Effector memory CD8-positive, alpha-beta T cell (primary cell): ENCODE data around the gene ABCF1.
A peak's percentile ranks its signal among the peaks of the same experiment; 100 is the strongest.

Source experiments
- ATAC-seq: fragments of 150-1000 bp; cut with Tn5 transposase; replicated peaks from 2 replicates; pipeline ENCODE4 v1.10.0; 2021; ENCODE audit warnings: mild to moderate bottlenecking, moderate library complexity
- DNase-seq, 3 experiments: peaks; one replicate each; pipeline ENCODE4 v3.0.0; 2021
- H3K27ac Mint-ChIP-seq, 2 donors: one replicate each; pipeline ENCODE4 v1.8.0; 2022; ENCODE audit warnings: mild to moderate bottlenecking in 2 of 2, mixed read lengths in 2 of 2, moderate library complexity in 2 of 2
- H3K27me3 Mint-ChIP-seq, 2 donors: one replicate each; pipeline ENCODE4 v1.8.0; 2022; ENCODE audit warnings: mixed read lengths in 2 of 2
- H3K36me3 Mint-ChIP-seq: one replicate; pipeline ENCODE4 v1.8.0; 2022; ENCODE audit warnings: mild to moderate bottlenecking, moderate library complexity, mixed read lengths; ENCODE audit not compliant: insufficient read depth
- H3K4me1 Mint-ChIP-seq, 2 donors: one replicate each; pipeline ENCODE4 v1.8.0; 2022; ENCODE audit warnings: low read depth in 2 of 2, mixed read lengths in 2 of 2
- H3K4me3 Mint-ChIP-seq, 2 donors: one replicate each; pipeline ENCODE4 v1.8.0; 2022; ENCODE audit warnings: mild to moderate bottlenecking in 2 of 2, mixed read lengths in 2 of 2, moderate library complexity in 2 of 2
- H3K9me3 Mint-ChIP-seq, 2 donors: one replicate each; pipeline ENCODE4 v1.8.0; 2022; ENCODE audit warnings: mixed read lengths in 2 of 2

ABCF1 gene

DNA sequence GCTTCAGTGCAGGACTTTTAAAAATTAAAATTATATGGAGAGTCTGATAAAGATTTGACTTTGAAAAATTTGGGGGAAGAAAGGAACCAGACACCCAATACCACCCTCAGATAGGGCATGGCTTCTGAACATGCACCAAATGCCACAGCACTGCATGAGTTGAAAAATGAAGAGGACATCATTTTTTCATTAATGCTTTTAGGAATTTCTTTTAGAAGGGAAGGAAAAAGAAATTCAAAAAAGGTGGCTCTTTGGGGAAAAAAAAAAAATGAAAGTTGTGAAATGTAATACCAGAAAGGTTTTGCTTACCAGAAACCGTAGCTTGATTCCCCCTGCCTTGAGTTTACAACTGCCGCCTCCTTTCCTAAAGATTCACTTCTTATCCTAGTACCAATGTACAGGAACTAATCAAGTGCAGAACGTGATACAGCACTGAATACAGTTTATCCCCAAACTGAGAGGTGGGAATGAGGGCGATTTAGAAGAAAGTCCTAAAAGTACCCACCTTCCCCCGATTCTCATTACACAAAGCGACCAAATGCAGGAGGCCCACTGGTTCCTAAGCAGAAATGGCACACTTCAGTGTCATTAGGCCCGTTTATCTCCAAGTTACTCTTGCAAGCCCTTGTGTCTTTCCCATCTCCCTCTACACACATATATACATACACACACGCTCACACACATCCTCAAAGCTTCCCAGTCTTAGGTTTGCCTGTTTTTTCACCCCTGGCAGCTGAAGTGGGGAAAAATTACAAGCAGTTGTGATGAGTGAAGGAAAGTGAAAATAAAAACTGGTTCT lies 43.0 kb downstream of the ABCF1 start:
- peaks cover 49 to 59% of the 10 kb centered on the region in 2 donors for H3K4me1 Mint-ChIP-seq
- peak overlapping the region; percentile 100 for H3K27ac Mint-ChIP-seq

DNA sequence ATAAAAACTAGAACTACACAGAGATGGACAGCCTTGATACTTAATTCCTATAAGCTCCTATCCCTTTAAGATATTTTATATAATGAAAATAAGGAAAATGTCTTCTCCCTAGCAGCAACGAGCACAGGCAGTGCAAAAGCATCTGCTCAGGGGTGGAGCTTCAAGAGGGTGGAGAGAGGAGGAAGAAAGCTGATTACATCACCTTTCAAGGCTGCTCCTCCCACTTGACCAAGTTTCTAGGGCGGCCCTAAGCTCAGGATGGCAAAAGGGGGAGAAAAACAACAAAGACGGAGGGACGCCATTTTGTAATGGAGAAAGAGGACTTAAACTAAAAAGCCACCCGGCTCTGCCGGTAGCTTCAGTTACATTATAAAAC lies 43.6 kb downstream of the ABCF1 start:
- DNase-seq (peak; percentile 86 to 88 (median 87)), ATAC-seq (peak; percentile 59)
- Mint-ChIP-seq H3K4me3 (peak overlapping the region; percentile 95 to 97), H3K36me3 (peaks cover 66% of the 10 kb centered on the region), H3K9me3 (no peaks in the 10 kb centered on the region), H3K27ac (peak overlapping the region; percentile 100), H3K27me3 (no peaks in the 10 kb centered on the region), H3K4me1 (peaks cover 43 to 53% of the 10 kb centered on the region in 2 donors)

More for the DNA sequence above, 43.0 kb downstream of the ABCF1 start:
- Mint-ChIP-seq H3K27me3 (no peaks in the 10 kb centered on the region), H3K36me3 (peaks cover 66% of the 10 kb centered on the region), H3K4me3 (peak overlapping the region; percentile 95 to 97), H3K9me3 (no peaks in the 10 kb centered on the region)
- DNase-seq (peak in 1 of 3 experiments; percentile 24), ATAC-seq (no peak)

DNA sequence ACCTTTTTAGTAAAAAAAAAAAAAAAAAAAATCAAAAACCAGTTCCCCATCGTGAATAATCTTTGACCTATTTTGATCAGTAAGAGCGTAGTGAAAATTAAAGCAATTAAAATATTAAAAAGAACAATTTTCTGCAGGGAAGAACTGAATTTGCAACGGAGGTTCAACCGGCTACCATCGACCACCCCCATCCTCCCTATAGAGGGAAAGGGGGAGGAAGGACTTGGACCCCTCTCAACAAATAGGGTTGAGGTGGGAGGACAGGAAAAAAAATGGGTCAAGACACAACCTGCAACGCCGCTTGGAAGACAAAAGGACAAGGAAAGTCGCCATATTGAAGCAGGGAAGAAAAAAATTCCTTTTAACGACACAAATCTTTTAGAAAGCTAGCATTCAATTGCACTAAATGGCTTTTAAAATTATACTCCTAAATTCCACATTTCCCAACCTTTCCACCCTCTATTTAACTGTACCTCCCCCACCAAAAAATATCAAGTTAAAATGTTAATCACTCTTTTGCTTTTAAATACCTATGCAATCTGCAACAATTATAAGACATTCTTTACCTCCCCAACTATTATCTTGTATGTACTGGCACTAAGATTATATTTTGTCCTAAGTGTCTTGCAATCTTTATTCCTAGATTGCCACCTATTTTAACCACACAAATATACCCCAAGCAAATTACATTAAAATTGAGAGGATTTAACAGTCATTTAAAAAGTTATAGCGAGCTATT lies 44.1 kb downstream of the ABCF1 start:
- Mint-ChIP-seq H3K4me3 (peak overlapping the region; percentile 95 to 97), H3K27me3 (no peaks in the 10 kb centered on the region), H3K36me3 (peaks cover 66% of the 10 kb centered on the region), H3K9me3 (no peaks in the 10 kb centered on the region), H3K27ac (peak overlapping the region; percentile 100), H3K4me1 (peaks cover 41 to 48% of the 10 kb centered on the region in 2 donors)
- DNase-seq (peak; percentile 38 to 45 (median 43)), ATAC-seq (no peak)

GRCh38 chr6:30615958-30616810 lies 44.9 kb downstream of the ABCF1 start:
- Mint-ChIP-seq H3K9me3 (no peaks in the 10 kb centered on the region), H3K4me3 (peak overlapping the region; percentile 95 to 97), H3K36me3 (peaks cover 72% of the 10 kb centered on the region), H3K27ac (peak overlapping the region; percentile 100), H3K27me3 (no peaks in the 10 kb centered on the region), H3K4me1 (peaks cover 36 to 41% of the 10 kb centered on the region in 2 donors)
- ATAC-seq: peak; percentile 3
- peak; percentile 41 to 50 (median 45) for DNase-seq

DNA sequence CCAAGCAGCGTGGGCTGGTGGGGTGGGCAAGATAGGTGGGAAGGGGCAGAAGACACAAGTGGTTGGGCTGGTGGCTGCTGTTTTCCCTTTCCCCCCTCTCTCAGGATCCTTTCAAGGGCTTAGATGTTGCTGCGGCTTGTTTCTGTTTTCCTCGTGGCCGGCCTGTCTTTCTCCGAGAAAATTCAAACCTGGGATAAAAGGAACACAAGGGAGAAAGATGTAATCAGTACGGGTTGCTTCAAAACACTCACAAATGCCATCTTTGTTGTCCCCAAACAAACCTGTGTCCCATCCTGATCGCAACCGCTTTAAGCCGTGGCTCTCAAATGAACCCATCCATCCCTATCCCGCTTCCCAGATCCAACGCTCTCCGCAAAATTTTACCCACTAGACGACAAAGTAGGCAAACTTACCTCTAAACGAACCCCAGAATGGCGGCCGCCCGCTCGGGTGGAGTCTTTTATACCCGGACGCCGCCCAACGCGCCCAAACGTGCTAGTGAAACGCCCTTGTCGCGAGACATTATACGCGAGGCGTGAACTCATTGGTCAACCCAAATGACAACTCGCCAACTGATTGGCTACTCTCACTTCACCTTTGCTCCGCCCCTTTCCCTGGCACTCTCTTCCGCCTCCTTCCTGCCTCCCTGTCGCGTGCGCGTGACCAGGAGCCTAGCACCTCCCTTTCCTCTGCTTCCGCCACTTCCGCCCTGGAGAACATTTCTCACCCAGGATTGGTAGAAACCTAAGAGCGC lies 45.7 kb downstream of the ABCF1 start, which contains the start of gene PPP1R10:
TSS of gene PPP1R10 (minus strand) at position 433 of the 754 bp plus-strand sequence. CDS start 7,299 bp downstream, outside the sequence.
- H3K36me3 Mint-ChIP-seq: peaks cover 78% of the 10 kb centered on the region
- no peaks in the 10 kb centered on the region for H3K9me3 Mint-ChIP-seq
- ATAC-seq (peak; percentile 72), DNase-seq (peak; percentile 97 to 98 (median 97))
- peak within 1 kb of the TSS; percentile 100 for H3K27ac Mint-ChIP-seq
- H3K27me3 Mint-ChIP-seq: no peaks in the 10 kb centered on the region
- peak within 1 kb of the TSS; percentile 95 to 97 for H3K4me3 Mint-ChIP-seq
- peaks cover 28 to 33% of the 10 kb centered on the region in 2 donors for H3K4me1 Mint-ChIP-seq

GRCh38 chr6:30617565-30618269 lies 46.5 kb downstream of the ABCF1 start, which contains the start of gene MRPS18B:
MRPS18B (plus strand) TSS chr6:30617840; CDS start chr6:30617866, 26 bp downstream.
- DNase-seq (peak; percentile 95 to 98 (median 95)), ATAC-seq (peak; percentile 74)
- H3K27ac Mint-ChIP-seq: peak within 1 kb of the TSS; percentile 100
- H3K9me3 Mint-ChIP-seq: no peaks in the 10 kb centered on the region
- H3K4me3 Mint-ChIP-seq: peak within 1 kb of the TSS; percentile 95 to 97
- no peaks in the 10 kb centered on the region for H3K27me3 Mint-ChIP-seq
- H3K4me1 Mint-ChIP-seq: peaks cover 26 to 30% of the 10 kb centered on the region in 2 donors
- H3K36me3 Mint-ChIP-seq: peaks cover 86% of the 10 kb centered on the region

DNA sequence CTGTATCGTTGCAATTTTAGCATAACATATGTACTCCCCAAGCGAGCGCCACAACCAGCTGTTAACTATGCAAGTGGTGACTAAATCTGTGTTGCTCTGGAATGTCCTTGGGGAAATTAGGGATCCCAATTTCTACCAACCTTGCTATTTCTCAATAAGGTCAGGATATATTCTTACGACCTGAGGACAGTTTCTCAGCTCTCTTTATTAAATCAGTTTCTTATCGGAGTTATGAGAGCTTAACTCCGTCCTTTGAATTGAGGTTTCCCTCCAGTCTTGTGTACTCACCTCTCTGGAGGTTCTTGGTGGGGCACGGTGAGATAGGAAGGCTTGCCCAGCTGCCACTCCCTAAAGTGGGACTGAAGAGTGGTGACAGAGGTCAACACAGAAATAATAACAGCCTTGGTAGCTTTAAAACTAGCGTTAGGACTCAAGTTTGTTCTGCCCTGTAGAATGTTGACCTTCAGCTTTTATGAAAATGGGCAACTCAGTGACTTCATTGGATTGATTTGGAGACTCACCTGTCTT lies 47.1 kb downstream of the ABCF1 start:
- no peak for DNase-seq
- H3K36me3 Mint-ChIP-seq: peaks cover 90% of the 10 kb centered on the region
- no peaks in the 10 kb centered on the region for H3K9me3 Mint-ChIP-seq

GRCh38 chr6:30619561-30619960 lies 48.3 kb downstream of the ABCF1 start:
- DNase-seq: no peak
- Mint-ChIP-seq H3K27me3 (no peaks in the 10 kb centered on the region), H3K4me1 (peaks cover 14 to 17% of the 10 kb centered on the region in 2 donors), H3K9me3 (no peaks in the 10 kb centered on the region), H3K27ac (peak overlapping the region in 1 of 2 donors; percentile 100), H3K4me3 (peak overlapping the region; percentile 18 to 95), H3K36me3 (peaks cover 90% of the 10 kb centered on the region)
- ATAC-seq: no peak

More for the DNA sequence above, 47.1 kb downstream of the ABCF1 start:
- Mint-ChIP-seq H3K27ac (peak overlapping the region; percentile 100), H3K4me3 (peak overlapping the region; percentile 95 to 97), H3K27me3 (no peaks in the 10 kb centered on the region), H3K4me1 (peaks cover 25 to 28% of the 10 kb centered on the region in 2 donors)
- ATAC-seq: no peak

DNA sequence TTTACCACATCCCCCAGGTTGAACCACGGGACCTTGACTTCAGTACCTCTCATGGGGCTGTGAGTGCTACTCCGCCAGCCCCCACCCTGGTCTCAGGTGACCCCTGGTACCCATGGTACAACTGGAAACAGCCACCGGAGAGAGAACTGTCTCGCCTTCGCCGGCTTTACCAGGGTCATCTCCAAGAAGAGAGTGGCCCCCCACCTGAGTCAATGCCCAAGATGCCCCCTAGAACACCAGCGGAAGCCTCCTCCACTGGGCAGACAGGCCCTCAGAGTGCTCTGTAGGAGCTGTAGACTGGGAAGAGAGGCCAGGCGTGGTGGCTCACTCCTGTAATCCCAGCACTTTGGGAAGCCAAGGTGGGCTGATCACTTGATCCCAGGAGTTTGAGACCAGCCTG lies 54.3 kb downstream of the ABCF1 start:
- ATAC-seq (no peak), DNase-seq (no peak)
- Mint-ChIP-seq H3K4me1 (peaks cover 18 to 20% of the 10 kb centered on the region in 2 donors), H3K9me3 (no peaks in the 10 kb centered on the region), H3K27me3 (no peaks in the 10 kb centered on the region), H3K36me3 (peaks cover 64% of the 10 kb centered on the region), H3K27ac (peak overlapping the region; percentile 81 to 97), H3K4me3 (peak overlapping the region in 1 of 2 donors; percentile 86)

DNA sequence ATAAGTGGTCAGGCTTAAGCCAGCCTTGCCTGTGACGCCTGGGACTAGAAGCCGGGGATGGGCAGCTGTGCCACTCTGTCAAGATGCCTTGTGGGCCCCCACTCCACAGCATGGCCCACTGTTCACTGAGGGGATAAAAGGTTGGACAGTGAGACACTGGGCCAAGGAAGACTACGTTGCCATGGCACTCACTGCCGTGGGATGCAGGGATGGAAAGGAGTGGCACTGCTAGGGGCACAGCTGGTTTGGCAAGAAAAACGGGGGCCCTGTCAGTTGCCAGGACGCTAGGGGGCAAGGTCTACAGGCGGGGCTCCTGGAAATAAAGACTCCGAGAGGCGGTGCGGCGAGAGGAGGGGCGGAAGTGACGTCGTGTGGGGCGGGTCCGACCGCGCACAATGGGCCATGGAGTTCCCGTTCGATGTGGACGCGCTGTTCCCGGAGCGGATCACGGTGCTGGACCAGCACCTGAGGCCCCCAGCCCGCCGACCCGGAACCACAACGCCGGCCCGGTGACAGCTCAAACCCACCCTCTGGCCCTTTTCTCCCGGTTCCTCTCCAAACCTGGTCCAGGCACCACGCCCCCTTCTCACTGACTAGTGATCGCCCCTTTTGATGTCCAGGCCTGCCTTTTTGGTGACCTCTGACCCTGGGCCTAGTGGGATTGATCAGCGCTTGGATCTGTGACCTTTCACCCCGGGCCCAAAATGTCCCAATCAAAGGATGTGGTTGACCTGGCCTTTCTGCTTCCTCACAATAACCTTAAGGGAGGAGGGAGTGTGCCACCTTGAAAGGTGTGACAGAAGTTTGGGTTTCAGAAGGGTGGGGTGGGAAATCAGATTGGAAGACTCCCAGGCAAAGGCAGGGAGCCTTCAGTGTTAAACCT lies 55.5 kb downstream of the ABCF1 start, which contains the start of gene ATAT1:
TSS of gene ATAT1 (plus strand) at position 391 of the 883 bp plus-strand sequence.
- H3K4me1 Mint-ChIP-seq: peaks cover 18 to 23% of the 10 kb centered on the region in 2 donors
- H3K9me3 Mint-ChIP-seq: no peaks in the 10 kb centered on the region
- H3K27me3 Mint-ChIP-seq: no peaks in the 10 kb centered on the region
- DNase-seq (peak; percentile 87 to 88 (median 88)), ATAC-seq (peak; percentile 99)
- H3K27ac Mint-ChIP-seq: peak within 1 kb of the TSS; percentile 97 to 98
- H3K4me3 Mint-ChIP-seq: peak within 1 kb of the TSS; percentile 86 to 92
- peaks cover 58% of the 10 kb centered on the region for H3K36me3 Mint-ChIP-seq

DNA sequence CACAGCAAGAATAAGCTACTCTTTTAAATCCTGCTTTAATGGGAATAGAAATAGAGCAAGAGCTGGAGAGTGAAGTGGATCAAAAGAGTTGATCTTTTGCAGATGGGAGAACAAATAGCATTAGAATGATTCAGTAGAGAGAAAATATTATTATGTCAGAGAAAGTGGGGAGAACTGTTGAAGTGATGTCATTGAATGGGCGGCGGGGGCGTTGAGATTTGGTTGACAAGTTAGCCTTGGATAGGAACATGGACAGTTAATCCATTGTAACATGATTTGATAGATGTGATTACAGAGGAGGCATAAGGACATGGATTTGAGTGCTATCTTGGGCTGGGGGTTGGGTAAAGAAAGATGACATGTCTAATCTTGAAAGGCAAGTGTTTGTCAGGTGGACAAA lies 64.6 kb downstream of the ABCF1 start:
- H3K4me3 Mint-ChIP-seq: no peak overlapping the region
- H3K27ac Mint-ChIP-seq: no peak overlapping the region
- peaks cover 10% of the 10 kb centered on the region for H3K36me3 Mint-ChIP-seq
- H3K9me3 Mint-ChIP-seq: no peaks in the 10 kb centered on the region
- no peaks in the 10 kb centered on the region for H3K27me3 Mint-ChIP-seq
- H3K4me1 Mint-ChIP-seq: peaks cover 0 to 3% of the 10 kb centered on the region in 2 donors
- DNase-seq: no peak
- ATAC-seq: no peak
